ENCODE data around the gene MPIG6B.

MPIG6B gene

DNA sequence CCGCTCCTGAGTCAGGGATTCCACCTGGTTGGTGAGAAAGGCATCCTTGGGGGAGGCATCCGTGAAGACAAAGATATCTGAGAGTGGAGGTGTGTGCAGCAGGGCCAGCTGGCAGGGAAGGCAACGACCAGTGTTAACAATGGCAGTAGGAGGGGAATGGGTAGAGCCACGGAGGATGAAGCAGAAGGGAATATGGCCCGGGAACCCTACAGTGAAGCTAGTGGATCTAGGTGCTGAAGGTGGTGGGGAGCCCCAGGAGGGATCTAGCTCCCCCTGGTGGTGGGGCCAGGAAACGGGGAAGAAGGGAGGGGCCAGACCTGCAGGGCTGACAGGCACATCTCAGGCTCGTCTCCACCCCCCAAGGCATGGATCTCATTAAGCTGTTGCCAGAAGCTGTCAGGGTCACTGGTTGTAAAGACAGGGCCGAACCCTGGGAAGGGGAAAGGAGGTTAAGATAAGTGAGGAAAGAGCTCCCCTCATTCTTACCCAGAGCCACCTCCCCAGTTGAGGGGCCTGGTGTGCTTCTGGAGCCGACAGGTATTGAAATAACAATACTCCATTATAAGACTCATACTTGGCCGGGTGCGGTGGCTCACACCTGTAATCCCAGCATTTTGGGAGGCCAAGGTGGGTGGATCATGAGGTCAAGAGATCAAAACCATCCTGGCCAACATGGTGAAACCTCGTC, 46.7 kb downstream of the MPIG6B start:
- no peak for DNase-seq

GRCh38 chr6:31770860-31771259, 47.7 kb downstream of the MPIG6B start:
- DNase-seq, result no peak

DNA sequence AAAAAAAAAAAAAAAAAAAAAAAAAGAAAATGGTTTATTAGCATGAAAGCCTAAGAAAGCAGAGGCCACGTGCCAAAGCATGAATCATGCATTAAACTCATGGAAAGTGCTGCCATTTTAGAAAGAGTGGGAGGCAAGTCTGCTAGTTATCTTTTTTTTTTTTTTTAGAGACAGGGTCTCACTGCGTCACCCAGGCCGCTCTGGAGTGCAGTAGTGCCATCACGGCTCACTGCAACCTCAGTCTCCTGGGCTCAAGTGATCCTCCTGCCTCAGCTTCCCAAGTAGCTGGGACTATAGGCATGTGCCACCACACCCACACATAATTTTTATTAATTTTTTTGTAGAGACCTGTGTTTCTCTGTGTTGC, 48.8 kb downstream of the MPIG6B start:
- DNase-seq, result no peak

- DNase-seq, result no peak
These were observed 52.0 kb downstream of the MPIG6B start for GRCh38 chr6:31775184-31775583.

- DNase-seq, result no peak
These were observed 52.7 kb downstream of the MPIG6B start for GRCh38 chr6:31775633-31776484.

All from NCI-H1092 (cell line).